CD4-positive, alpha-beta T cell (primary cell): Measurements from ENCODE around the gene DKK3. TPM values are rescaled to one million over a fixed set of nuclear protein-coding genes. Genes with fewer than 3 reads are reported as not detected.
A peak's percentile ranks its signal among the peaks of the same experiment; 100 is the strongest.

Source experiments
- ATAC-seq: fragments of 200-7000 bp; cut with Tn5 transposase; one replicate; pipeline ENCODE4 v1.10.0; 2022; ENCODE audit warnings: mild to moderate bottlenecking; ENCODE audit not compliant: poor library complexity
- CTCF ChIA-PET: fragments of 350-600 bp; sonication (Branson Sonifier 250); formaldehyde crosslinking; loops from one replicate; lab custom pipeline; 2021; ENCODE audit warnings: antibody characterized with exemption, inconsistent platforms; lab: Charles Lee
- POLR2A ChIA-PET: fragments of 350-600 bp; sonication (Branson Sonifier 250); formaldehyde crosslinking; loops from one replicate; lab custom pipeline; 2021; ENCODE audit warnings: antibody characterized with exemption, inconsistent platforms; lab: Charles Lee
- DNase-seq, 14 experiments: peaks; one replicate each; pipeline ENCODE4 v3.0.0-alpha.2; 2013 to 2020; ENCODE audit warnings: mixed read lengths in 2 of 14
- H3K27ac ChIP-seq, 2 donors: one replicate each; pipeline versions ENCODE4 v1.5.1 to v1.7.0; 2013; ENCODE audit warnings: low read length in 2 of 2, low read depth in 1 of 2, mild to moderate bottlenecking in 1 of 2
- H3K27me3 ChIP-seq, 2 experiments: 1 replicate in 1 of 2; 2 replicates in 1 of 2; pipeline versions ENCODE4 v1.6.1 to v1.7.0; 2013; ENCODE audit warnings: low read length in 2 of 2, control low read depth in 1 of 2, mild to moderate bottlenecking in 1 of 2, moderate library complexity in 1 of 2; ENCODE audit not compliant: insufficient read depth in 2 of 2, control insufficient read depth in 1 of 2
- H3K36me3 ChIP-seq: one replicate; pipeline ENCODE4 v1.6.1; 2013; ENCODE audit warnings: low read length, control low read depth; ENCODE audit not compliant: insufficient read depth
- H3K4me1 ChIP-seq: one replicate; pipeline ENCODE4 v1.6.1; 2013; ENCODE audit warnings: low read length, control low read depth; ENCODE audit not compliant: insufficient read depth
- H3K4me3 ChIP-seq: one replicate; pipeline ENCODE4 v1.5.1; 2013; ENCODE audit warnings: mild to moderate bottlenecking, low read length, moderate library complexity
- H3K9me3 ChIP-seq, 2 experiments: 1 replicate in 1 of 2; 2 replicates in 1 of 2; pipeline versions ENCODE4 v1.6.1 to v1.7.0; 2013; ENCODE audit warnings: low read length in 2 of 2, mild to moderate bottlenecking in 2 of 2, control low read depth in 1 of 2, moderate library complexity in 1 of 2; ENCODE audit not compliant: control insufficient read depth in 1 of 2, insufficient read depth in 1 of 2
- H3K27ac Mint-ChIP-seq: one replicate; pipeline ENCODE4 v1.8.0; 2020; ENCODE audit warnings: mixed read lengths
- H3K27me3 Mint-ChIP-seq: one replicate; pipeline ENCODE4 v1.8.0; 2021; ENCODE audit warnings: mixed read lengths
- H3K36me3 Mint-ChIP-seq: one replicate; pipeline ENCODE4 v1.8.0; 2021; ENCODE audit warnings: low read depth, mixed read lengths
- H3K4me1 Mint-ChIP-seq: one replicate; pipeline ENCODE4 v1.8.0; 2021; ENCODE audit warnings: low read depth, mixed read lengths
- H3K4me3 Mint-ChIP-seq: one replicate; pipeline ENCODE4 v1.8.0; 2020; ENCODE audit warnings: mild to moderate bottlenecking, mixed read lengths
- H3K9me3 Mint-ChIP-seq: one replicate; pipeline ENCODE4 v1.8.0; 2020; ENCODE audit warnings: mixed read lengths
- intact Hi-C, 2 experiments: fragments of 100-400 bp; cut with DNase I in 1 of 2; cut with micrococcal nuclease in 1 of 2; formaldehyde crosslinking; loops; one replicate each; pipeline versions ENCODE4 v1.15.1 to v1.9.0; 2023 to 2025; cut with DNase I, micrococcal nuclease
- total RNA-seq, 174 experiments: library from RNA in 2 of 174; stranded (reverse) in 2 of 174; gene quantifications; one replicate each; pipeline ENCODE4 v1.2.3 and lab custom pipeline; 2021 to 2026
- TF ChIP-seq, protein P1 (sequence below): fragments of 200-600 bp; IDR thresholded peaks from one replicate; pipeline ENCODE4 v1.8.0; 2022; ENCODE audit warnings: antibody characterized with exemption, mild to moderate bottlenecking

Gene DKK3
- total RNA-seq, 2 experiments from 2014 or later = 0.61 to 0.71 TPM

DNA sequence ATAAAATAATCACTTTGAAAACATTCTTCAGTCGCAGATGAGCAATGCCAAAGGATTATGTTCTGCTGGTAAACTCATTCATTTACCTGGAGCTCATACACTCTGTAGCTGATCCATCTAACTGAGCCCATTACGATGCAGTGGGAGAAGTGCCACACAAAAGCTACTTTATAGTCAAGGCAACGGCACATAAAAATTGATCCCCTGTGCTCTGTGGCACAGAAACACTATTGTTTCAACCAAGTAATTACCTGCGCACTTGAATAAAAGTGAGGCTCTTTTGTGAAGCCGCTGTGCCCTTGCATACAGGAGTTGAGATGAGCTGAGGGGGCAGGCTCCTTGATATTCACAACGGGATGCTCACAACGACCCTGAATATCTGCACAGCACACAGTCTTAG is 7.2 kb downstream of the DKK3 start:
- Histone ChIP-seq H3K27ac (no peak overlapping the region), H3K27me3 (peaks cover 6 to 25% of the 10 kb centered on the region in 2 experiments), H3K4me3 (no peak overlapping the region), H3K4me1 (peaks cover 3% of the 10 kb centered on the region), H3K9me3 (no peaks in the 10 kb centered on the region), H3K36me3 (no peaks in the 10 kb centered on the region)
- intact Hi-C loops = no loop called here
- Mint-ChIP-seq H3K4me1 (peaks cover 5% of the 10 kb centered on the region), H3K36me3 (no peaks in the 10 kb centered on the region), H3K27me3 (peaks cover 79% of the 10 kb centered on the region), H3K4me3 (no peak overlapping the region), H3K27ac (no peak overlapping the region), H3K9me3 (no peaks in the 10 kb centered on the region)
- TF ChIP-seq, protein P1, sequence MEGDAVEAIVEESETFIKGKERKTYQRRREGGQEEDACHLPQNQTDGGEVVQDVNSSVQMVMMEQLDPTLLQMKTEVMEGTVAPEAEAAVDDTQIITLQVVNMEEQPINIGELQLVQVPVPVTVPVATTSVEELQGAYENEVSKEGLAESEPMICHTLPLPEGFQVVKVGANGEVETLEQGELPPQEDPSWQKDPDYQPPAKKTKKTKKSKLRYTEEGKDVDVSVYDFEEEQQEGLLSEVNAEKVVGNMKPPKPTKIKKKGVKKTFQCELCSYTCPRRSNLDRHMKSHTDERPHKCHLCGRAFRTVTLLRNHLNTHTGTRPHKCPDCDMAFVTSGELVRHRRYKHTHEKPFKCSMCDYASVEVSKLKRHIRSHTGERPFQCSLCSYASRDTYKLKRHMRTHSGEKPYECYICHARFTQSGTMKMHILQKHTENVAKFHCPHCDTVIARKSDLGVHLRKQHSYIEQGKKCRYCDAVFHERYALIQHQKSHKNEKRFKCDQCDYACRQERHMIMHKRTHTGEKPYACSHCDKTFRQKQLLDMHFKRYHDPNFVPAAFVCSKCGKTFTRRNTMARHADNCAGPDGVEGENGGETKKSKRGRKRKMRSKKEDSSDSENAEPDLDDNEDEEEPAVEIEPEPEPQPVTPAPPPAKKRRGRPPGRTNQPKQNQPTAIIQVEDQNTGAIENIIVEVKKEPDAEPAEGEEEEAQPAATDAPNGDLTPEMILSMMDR = no peak
- CTCF ChIA-PET = no interaction called here
- DNase-seq (no peak), ATAC-seq (no peak)
- POLR2A ChIA-PET = no interaction called here

DNA sequence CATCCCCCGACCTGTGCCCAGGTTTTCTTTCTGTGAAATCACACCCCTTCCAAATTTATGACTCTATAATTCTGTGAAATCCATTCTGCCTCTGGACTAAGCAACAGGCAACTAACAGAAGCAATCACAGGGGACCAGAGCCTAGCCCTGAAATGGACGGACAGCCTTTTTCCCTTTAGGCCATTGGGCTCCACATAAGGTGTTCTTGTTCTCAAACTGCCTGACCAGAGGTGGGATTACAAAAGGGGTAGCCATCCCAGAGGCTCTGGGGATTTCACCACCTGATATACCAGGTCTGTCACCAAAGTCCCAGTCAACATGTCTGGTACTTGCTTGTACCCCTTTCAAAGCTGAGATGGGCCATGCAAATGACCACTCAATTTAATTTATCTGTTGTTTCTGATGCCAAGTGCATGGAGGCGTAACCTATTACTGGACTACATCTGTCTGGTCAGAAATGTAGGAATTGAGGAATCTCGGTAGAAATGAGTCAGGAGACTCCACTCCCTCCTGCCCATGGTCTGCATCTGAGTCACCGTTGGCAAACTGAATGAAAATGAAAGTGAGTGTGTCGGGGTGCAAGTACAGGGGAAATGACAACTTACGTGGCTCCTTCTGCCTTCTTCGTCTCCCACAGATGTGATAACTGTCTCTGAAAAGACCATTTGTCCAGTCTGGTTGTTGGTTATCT is 10.2 kb downstream of the DKK3 start:
- ChIA-PET CTCF (no interaction called here), POLR2A (no interaction called here)
- no peak for ATAC-seq
- Histone ChIP-seq H3K27me3 (peaks cover 1 to 6% of the 10 kb centered on the region in 2 experiments), H3K9me3 (no peaks in the 10 kb centered on the region), H3K4me3 (peak overlapping the region; percentile 28), H3K27ac (no peak overlapping the region), H3K4me1 (peaks cover 3% of the 10 kb centered on the region), H3K36me3 (no peaks in the 10 kb centered on the region)
- TF ChIP-seq, protein P1 = no peak
- Mint-ChIP-seq H3K9me3 (no peaks in the 10 kb centered on the region), H3K27ac (no peak overlapping the region), H3K4me3 (peak overlapping the region; percentile 54), H3K36me3 (no peaks in the 10 kb centered on the region), H3K27me3 (peaks cover 69% of the 10 kb centered on the region), H3K4me1 (peaks cover 5% of the 10 kb centered on the region)
- intact Hi-C loops = no loop called here
- DNase-seq = peak in 2 of 14 experiments; percentile 15 to 23

DNA sequence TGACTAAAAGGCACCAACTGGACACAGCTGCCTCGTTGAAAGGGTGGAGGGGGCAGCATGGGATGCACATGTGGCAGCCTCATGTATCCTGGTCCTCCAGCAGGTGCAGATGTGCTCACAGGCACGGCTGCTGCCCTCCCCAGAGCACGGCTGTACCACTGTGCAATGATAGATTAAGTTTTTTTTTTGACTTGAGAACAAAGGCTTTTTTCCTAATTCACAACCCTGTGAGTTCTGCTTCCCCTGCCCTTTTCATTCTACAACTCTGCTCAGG is 11.4 kb downstream of the DKK3 start:
- POLR2A ChIA-PET = no interaction called here
- Histone ChIP-seq H3K36me3 (no peaks in the 10 kb centered on the region), H3K27ac (no peak overlapping the region), H3K9me3 (no peaks in the 10 kb centered on the region), H3K4me1 (peaks cover 3% of the 10 kb centered on the region), H3K27me3 (peaks cover 0 to 6% of the 10 kb centered on the region in 2 experiments), H3K4me3 (no peak overlapping the region)
- intact Hi-C loops = no loop called here
- TF ChIP-seq, protein P1 = no peak
- no peak for DNase-seq
- H3K4me3 Mint-ChIP-seq = no peak overlapping the region
- CTCF ChIA-PET = no interaction called here
- no peak overlapping the region for H3K27ac Mint-ChIP-seq
- no peak for ATAC-seq
- peaks cover 58% of the 10 kb centered on the region for H3K27me3 Mint-ChIP-seq
- peaks cover 5% of the 10 kb centered on the region for H3K4me1 Mint-ChIP-seq
- no peaks in the 10 kb centered on the region for H3K9me3 Mint-ChIP-seq
- no peaks in the 10 kb centered on the region for H3K36me3 Mint-ChIP-seq
